Measurements from ENCODE around the gene TSPAN7. TPM values are rescaled to one million over a fixed set of nuclear protein-coding genes. Genes with fewer than 3 reads are reported as not detected.

The TSPAN7 gene
- total and polyA plus RNA-seq, 2 donors (not counting 3 experiments of a cell fraction or from before 2014, with no cell fraction given): 3.2 to 5.2 TPM

GRCh38 chrX:38607976-38608375 is 46.6 kb downstream of the TSPAN7 start:
- no peak overlapping the region for H2AFZ ChIP-seq (ENCODE audit: low read depth, low read length)
- no peaks in the 10 kb centered on the region for H3K36me3 ChIP-seq (ENCODE audit: control insufficient read depth in 2 of 2, extremely low read depth in 1 of 2, insufficient read depth in 2 of 2, low read length in 2 of 2)
- TF ChIP-seq MYC (IDR thresholded peaks at IDR 0.05; ENCODE audit: low read depth, low read length) (no peak), GATA2 (IDR thresholded peaks at IDR 0.05; ENCODE audit: insufficient read depth, insufficient read length, low read depth, low read length) (no peak), JUN (IDR thresholded peaks at IDR 0.05; ENCODE audit: borderline replicate concordance, insufficient read depth, insufficient read length, low read depth) (no peak), EZH2 (IDR thresholded peaks at IDR 0.05; ENCODE audit: borderline replicate concordance, low read depth, low read length, severe bottlenecking) (no peak), POLR2A (IDR thresholded peaks at IDR 0.05; ENCODE audit: low read depth, low read length) (no peak), CTCF (IDR thresholded peaks at IDR 0.05; ENCODE audit: extremely low read depth in 1 of 2, insufficient read depth in 1 of 2, low read depth in 1 of 2, low read length in 2 of 2) (no peak), POLR2AphosphoS5 (IDR thresholded peaks at IDR 0.05; ENCODE audit: insufficient read depth, low read depth, low read length) (no peak)
- no peaks in the 10 kb centered on the region for H3K4me1 ChIP-seq (ENCODE audit: control insufficient read depth, extremely low read depth, insufficient read depth, low read length)
- peaks cover 0 to 2% of the 10 kb centered on the region in 2 experiments for H3K27me3 ChIP-seq (ENCODE audit: control insufficient read depth in 2 of 2, insufficient read depth in 2 of 2, low read length in 2 of 2)
- no peak overlapping the region for H3K9ac ChIP-seq (replicated peaks; ENCODE audit: extremely low read depth, insufficient read depth, low read length)
- no peaks in the 10 kb centered on the region for H3K9me3 ChIP-seq (replicated peaks; ENCODE audit: control insufficient read depth, insufficient read depth, low read length)
- no TSS peak for BruUV-seq (replicated peaks)
- no peak overlapping the region for H3K27ac ChIP-seq (ENCODE audit: insufficient read depth, low read depth, low read length)
- ChIA-PET CTCF (no interaction called here), POLR2A (no interaction called here)
- FAIRE-seq: no peak
- H3K79me2 ChIP-seq (ENCODE audit: control insufficient read depth, insufficient read depth, low read length): no peaks in the 10 kb centered on the region
- dilution Hi-C loops (cut with MboI; ENCODE audit: extremely low pct_ligation_motif_present, low sequenced_read_pairs): no loop called here
- H4K20me1 ChIP-seq (replicated peaks; ENCODE audit: control insufficient read depth, extremely low read depth, insufficient read depth, low read length): no peaks in the 10 kb centered on the region
- H3K4me3 ChIP-seq (replicated peaks in 1 of 3; ENCODE audit: insufficient read depth in 1 of 3, low read depth in 1 of 3, low read length in 3 of 3): no peak overlapping the region
- no peak overlapping the region for H3K4me2 ChIP-seq (ENCODE audit: insufficient read depth, low read length)
- DNase-seq (ENCODE audit: low read depth, low spot score): no peak
- intact Hi-C loops (cut with micrococcal nuclease): no loop called here
- H3K9me1 ChIP-seq (replicated peaks; ENCODE audit: control insufficient read depth, extremely low read depth, insufficient read depth, low read length): no peaks in the 10 kb centered on the region

- Histone ChIP-seq H4K20me1 (replicated peaks; ENCODE audit: control insufficient read depth, extremely low read depth, insufficient read depth, low read length) (no peaks in the 10 kb centered on the region), H2AFZ (ENCODE audit: low read depth, low read length) (no peak overlapping the region), H3K9ac (replicated peaks; ENCODE audit: extremely low read depth, insufficient read depth, low read length) (no peak overlapping the region), H3K4me3 (replicated peaks in 1 of 3; ENCODE audit: insufficient read depth in 1 of 3, low read depth in 1 of 3, low read length in 3 of 3) (no peak overlapping the region), H3K27ac (ENCODE audit: insufficient read depth, low read depth, low read length) (no peak overlapping the region), H3K9me3 (replicated peaks; ENCODE audit: control insufficient read depth, insufficient read depth, low read length) (no peaks in the 10 kb centered on the region), H3K4me1 (ENCODE audit: control insufficient read depth, extremely low read depth, insufficient read depth, low read length) (no peaks in the 10 kb centered on the region), H3K79me2 (ENCODE audit: control insufficient read depth, insufficient read depth, low read length) (no peaks in the 10 kb centered on the region), H3K4me2 (ENCODE audit: insufficient read depth, low read length) (no peak overlapping the region), H3K9me1 (replicated peaks; ENCODE audit: control insufficient read depth, extremely low read depth, insufficient read depth, low read length) (no peaks in the 10 kb centered on the region), H3K27me3 (ENCODE audit: control insufficient read depth in 2 of 2, insufficient read depth in 2 of 2, low read length in 2 of 2) (peaks cover 0 to 2% of the 10 kb centered on the region in 2 experiments), H3K36me3 (ENCODE audit: control insufficient read depth in 2 of 2, extremely low read depth in 1 of 2, insufficient read depth in 2 of 2, low read length in 2 of 2) (no peaks in the 10 kb centered on the region)
- ChIA-PET POLR2A (no interaction called here), CTCF (no interaction called here)
- dilution Hi-C loops (cut with MboI; ENCODE audit: extremely low pct_ligation_motif_present, low sequenced_read_pairs): no loop called here
- FAIRE-seq: no peak
- TF ChIP-seq FOS (IDR thresholded peaks at IDR 0.05; ENCODE audit: borderline replicate concordance, insufficient read depth, low read length) (no peak), POLR2AphosphoS5 (IDR thresholded peaks at IDR 0.05; ENCODE audit: insufficient read depth, low read depth, low read length) (no peak), EZH2 (IDR thresholded peaks at IDR 0.05; ENCODE audit: borderline replicate concordance, low read depth, low read length, severe bottlenecking) (no peak), MAX (IDR thresholded peaks at IDR 0.05; ENCODE audit: insufficient read depth, insufficient read length) (no peak), CTCF (IDR thresholded peaks at IDR 0.05; ENCODE audit: extremely low read depth in 1 of 2, insufficient read depth in 1 of 2, low read depth in 1 of 2, low read length in 2 of 2) (no peak), GATA2 (IDR thresholded peaks at IDR 0.05; ENCODE audit: insufficient read depth, insufficient read length, low read depth, low read length) (no peak), JUN (IDR thresholded peaks at IDR 0.05; ENCODE audit: borderline replicate concordance, insufficient read depth, insufficient read length, low read depth) (no peak)
- intact Hi-C loops (cut with micrococcal nuclease): no loop called here
- DNase-seq (ENCODE audit: low read depth, low spot score): no peak
- BruUV-seq (replicated peaks): no TSS peak
Measured at GRCh38 chrX:38610849-38611248, 49.5 kb downstream of the TSPAN7 start.
